ENCODE results near the gene DNAH8.

DNAH8 gene

GRCh38 chr6:39048481-39049399 lies 333.6 kb downstream of the DNAH8 start, which contains the start of gene GLP1R:
GLP1R (plus strand) TSS chr6:39048781; CDS start chr6:39048841, 60 bp downstream.
- DNase-seq, result no peak
- in situ Hi-C loops (cut with HindIII; ENCODE audit: low pct_ligation_motif_present, low pct_unique_long_range_greater_than_20kb, low sequenced_read_pairs), result no loop called here

- in situ Hi-C loops (cut with HindIII; ENCODE audit: low pct_ligation_motif_present, low pct_unique_long_range_greater_than_20kb, low sequenced_read_pairs), result no loop called here
- no peak for DNase-seq
Observed at GRCh38 chr6:39049575-39050283, 334.6 kb downstream of the DNAH8 start.

GRCh38 chr6:39050453-39051112 lies 335.5 kb downstream of the DNAH8 start:
- in situ Hi-C loops (cut with HindIII; ENCODE audit: low pct_ligation_motif_present, low pct_unique_long_range_greater_than_20kb, low sequenced_read_pairs), result no loop called here
- no peak for DNase-seq

- no peak for DNase-seq
- in situ Hi-C loops (cut with HindIII; ENCODE audit: low pct_ligation_motif_present, low pct_unique_long_range_greater_than_20kb, low sequenced_read_pairs), result no loop called here
Observed at GRCh38 chr6:39051399-39052122, 336.4 kb downstream of the DNAH8 start.

GRCh38 chr6:39053016-39053624 lies 338.0 kb downstream of the DNAH8 start:
- in situ Hi-C loops (cut with HindIII; ENCODE audit: low pct_ligation_motif_present, low pct_unique_long_range_greater_than_20kb, low sequenced_read_pairs), result no loop called here
- no peak for DNase-seq

GRCh38 chr6:39053854-39054576 lies 338.9 kb downstream of the DNAH8 start:
- in situ Hi-C loops (cut with HindIII; ENCODE audit: low pct_ligation_motif_present, low pct_unique_long_range_greater_than_20kb, low sequenced_read_pairs), result no loop called here

GRCh38 chr6:39054577-39055142 lies 339.5 kb downstream of the DNAH8 start:
- in situ Hi-C loops (cut with HindIII; ENCODE audit: low pct_ligation_motif_present, low pct_unique_long_range_greater_than_20kb, low sequenced_read_pairs), result no loop called here
- DNase-seq, result no peak

More at GRCh38 chr6:39053854-39054576, 338.9 kb downstream of the DNAH8 start:
- no peak for DNase-seq

- in situ Hi-C loops (cut with HindIII; ENCODE audit: low pct_ligation_motif_present, low pct_unique_long_range_greater_than_20kb, low sequenced_read_pairs), result no loop called here
- no peak for DNase-seq
Observed at GRCh38 chr6:39055661-39056060, 340.6 kb downstream of the DNAH8 start.

- in situ Hi-C loops (cut with HindIII; ENCODE audit: low pct_ligation_motif_present, low pct_unique_long_range_greater_than_20kb, low sequenced_read_pairs), result no loop called here
- no peak for DNase-seq
Observed at GRCh38 chr6:39056191-39056590, 341.1 kb downstream of the DNAH8 start.

- in situ Hi-C loops (cut with HindIII; ENCODE audit: low pct_ligation_motif_present, low pct_unique_long_range_greater_than_20kb, low sequenced_read_pairs), result no loop called here
- DNase-seq, result no peak
Observed at GRCh38 chr6:39056681-39057080, 341.6 kb downstream of the DNAH8 start.

GRCh38 chr6:39057251-39058155 lies 342.4 kb downstream of the DNAH8 start:
- DNase-seq, result no peak
- in situ Hi-C loops (cut with HindIII; ENCODE audit: low pct_ligation_motif_present, low pct_unique_long_range_greater_than_20kb, low sequenced_read_pairs), result no loop called here

- in situ Hi-C loops (cut with HindIII; ENCODE audit: low pct_ligation_motif_present, low pct_unique_long_range_greater_than_20kb, low sequenced_read_pairs), result no loop called here
Observed at GRCh38 chr6:39058471-39059147, 343.5 kb downstream of the DNAH8 start.

GRCh38 chr6:39059496-39060310 lies 344.6 kb downstream of the DNAH8 start:
- in situ Hi-C loops (cut with HindIII; ENCODE audit: low pct_ligation_motif_present, low pct_unique_long_range_greater_than_20kb, low sequenced_read_pairs), result no loop called here
- DNase-seq, result no peak

More at GRCh38 chr6:39058471-39059147, 343.5 kb downstream of the DNAH8 start:
- DNase-seq, result no peak

GRCh38 chr6:39060467-39061160 lies 345.5 kb downstream of the DNAH8 start:
- in situ Hi-C loops (cut with HindIII; ENCODE audit: low pct_ligation_motif_present, low pct_unique_long_range_greater_than_20kb, low sequenced_read_pairs), result no loop called here
- DNase-seq, result no peak

All from ACHN (cell line).